ENCODE data around the gene HRC.

- TF ChIP-seq CTCF (IDR thresholded peaks at IDR 0.05), result no peak
- TF ChIP-seq POLR2A (IDR thresholded peaks at IDR 0.05), result peak in 1 of 2 donors; percentile 21
These were observed 7.0 kb downstream of the HRC start for GRCh38 chr19:49148044-49148682.
